ENCODE measurements around the gene MSANTD1. TPM values are rescaled to one million over a fixed set of nuclear protein-coding genes. Genes with fewer than 3 reads are reported as not detected.

The MSANTD1 gene
- total RNA-seq, 1 donor from 2014 or later = 1.6 TPM

- H3K4me3 ChIP-seq (ENCODE audit: insufficient read depth, low read depth, low read length) = no peak overlapping the region
- H3K4me1 ChIP-seq (ENCODE audit: insufficient read depth, low read length) = peaks cover 13% of the 10 kb centered on the region
- H3K27ac ChIP-seq (ENCODE audit: low read depth, low read length) = no peak overlapping the region
- Mint-ChIP-seq H3K36me3 (ENCODE audit: low read depth, unreplicated experiment) (peaks cover 3% of the 10 kb centered on the region), H3K27ac (ENCODE audit: unreplicated experiment) (no peak overlapping the region), H3K9me3 (ENCODE audit: unreplicated experiment) (peaks cover 6% of the 10 kb centered on the region), H3K27me3 (ENCODE audit: low read depth, unreplicated experiment) (peaks cover 2% of the 10 kb centered on the region), H3K4me1 (ENCODE audit: low read depth, unreplicated experiment) (peaks cover 7% of the 10 kb centered on the region), H3K4me3 (ENCODE audit: unreplicated experiment) (peak overlapping the region; percentile 14)
- H3K79me2 ChIP-seq (ENCODE audit: insufficient read depth, low read length) = peaks cover 82% of the 10 kb centered on the region
- DNase-seq (ENCODE audit: low read depth) (no peak), FAIRE-seq (no peak)
- no peaks in the 10 kb centered on the region for H3K36me3 ChIP-seq (ENCODE audit: insufficient read depth, low read length)
- no peak overlapping the region for H3K4me2 ChIP-seq (ENCODE audit: low read length)
- H3K9ac ChIP-seq (ENCODE audit: low read length) = no peak overlapping the region
- TF ChIP-seq CTCF (IDR thresholded peaks at IDR 0.05; ENCODE audit: insufficient read depth, low read depth, low read length) (no peak), EZH2 (IDR thresholded peaks at IDR 0.05; ENCODE audit: insufficient read depth, low read length) (no peak)
- H4K20me1 ChIP-seq (ENCODE audit: insufficient read depth, low read length) = peaks cover 70% of the 10 kb centered on the region
- H3K27me3 ChIP-seq (ENCODE audit: insufficient read depth, low read length) = no peaks in the 10 kb centered on the region
- peaks cover 4% of the 10 kb centered on the region for H3K9me3 ChIP-seq (ENCODE audit: insufficient read depth, low read depth, low read length)
- H2AFZ ChIP-seq (ENCODE audit: low read depth, low read length) = no peak overlapping the region
Observed at GRCh38 chr4:3296651-3297050, 47.7 kb downstream of the MSANTD1 start.

DNA sequence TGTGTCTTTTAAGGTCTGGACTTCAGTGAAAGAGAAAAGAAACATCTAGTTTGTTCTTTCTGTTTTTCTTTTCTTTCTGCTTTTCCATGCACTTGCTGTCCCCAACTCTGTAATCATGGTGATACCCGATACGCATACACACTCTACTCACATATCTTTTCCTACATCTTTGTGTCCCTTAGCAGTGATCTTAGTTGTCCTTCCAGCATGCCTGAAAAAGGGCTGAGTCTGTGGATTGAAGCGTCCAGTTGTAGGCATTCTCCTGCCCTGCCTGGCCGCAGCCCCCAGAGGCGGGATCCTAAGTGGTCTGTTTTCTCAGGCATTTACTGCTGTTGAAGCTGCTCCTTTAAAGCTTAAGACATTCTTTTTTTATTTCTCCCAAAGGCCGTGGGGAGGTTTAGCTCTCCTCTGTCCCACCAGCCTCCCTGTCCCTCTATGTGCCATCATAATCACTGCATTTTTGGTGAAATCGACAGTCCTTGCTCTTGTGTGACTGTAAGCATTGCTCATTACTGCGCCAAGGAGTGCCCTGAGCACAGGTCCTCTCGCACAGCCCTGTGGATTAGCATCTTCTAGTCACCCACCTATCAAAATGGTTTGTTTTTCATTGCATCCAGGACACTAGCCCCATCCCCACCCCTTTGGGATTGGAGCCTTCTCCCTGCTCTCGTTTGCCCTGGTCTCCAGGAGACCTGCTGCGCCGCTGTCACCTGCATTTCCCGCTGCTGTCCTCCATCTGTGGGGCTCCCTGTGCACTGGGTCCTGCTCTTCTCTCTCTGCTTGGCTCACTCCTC is 48.3 kb downstream of the MSANTD1 start:
- no peak overlapping the region for H3K27ac Mint-ChIP-seq (ENCODE audit: unreplicated experiment)
- peaks cover 1% of the 10 kb centered on the region for H3K27me3 Mint-ChIP-seq (ENCODE audit: low read depth, unreplicated experiment)
- DNase-seq (ENCODE audit: low read depth) (no peak), FAIRE-seq (no peak)
- H3K9ac ChIP-seq (ENCODE audit: low read length) = no peak overlapping the region
- no peaks in the 10 kb centered on the region for H3K27me3 ChIP-seq (ENCODE audit: insufficient read depth, low read length)
- H3K9me3 Mint-ChIP-seq (ENCODE audit: unreplicated experiment) = peaks cover 6% of the 10 kb centered on the region
- peaks cover 76% of the 10 kb centered on the region for H4K20me1 ChIP-seq (ENCODE audit: insufficient read depth, low read length)
- H2AFZ ChIP-seq (ENCODE audit: low read depth, low read length) = no peak overlapping the region
- H3K27ac ChIP-seq (ENCODE audit: low read depth, low read length) = no peak overlapping the region
- peaks cover 87% of the 10 kb centered on the region for H3K79me2 ChIP-seq (ENCODE audit: insufficient read depth, low read length)
- peaks cover 8% of the 10 kb centered on the region for H3K4me1 Mint-ChIP-seq (ENCODE audit: low read depth, unreplicated experiment)
- H3K36me3 Mint-ChIP-seq (ENCODE audit: low read depth, unreplicated experiment) = peaks cover 3% of the 10 kb centered on the region
- H3K4me2 ChIP-seq (ENCODE audit: low read length) = no peak overlapping the region
- H3K4me3 ChIP-seq (ENCODE audit: insufficient read depth, low read depth, low read length) = no peak overlapping the region
- H3K4me1 ChIP-seq (ENCODE audit: insufficient read depth, low read length) = peaks cover 8% of the 10 kb centered on the region
- H3K36me3 ChIP-seq (ENCODE audit: insufficient read depth, low read length) = no peaks in the 10 kb centered on the region
- TF ChIP-seq EZH2 (IDR thresholded peaks at IDR 0.05; ENCODE audit: insufficient read depth, low read length) = no peak
- no peak for TF ChIP-seq CTCF (IDR thresholded peaks at IDR 0.05; ENCODE audit: insufficient read depth, low read depth, low read length)
- H3K9me3 ChIP-seq (ENCODE audit: insufficient read depth, low read depth, low read length) = peaks cover 4% of the 10 kb centered on the region
- H3K4me3 Mint-ChIP-seq (ENCODE audit: unreplicated experiment) = no peak overlapping the region
